ENCODE results near the gene YES1.

GRCh38 chr18:677145-677544 lies 134.9 kb downstream of the YES1 start:
- TF ChIP-seq CTCF (IDR thresholded peaks at IDR 0.05 in 4 of 5, conservative IDR thresholded peaks at IDR 0.05 in 1 of 5) (no peak), POLR2A (IDR thresholded peaks at IDR 0.05) (no peak)

Data from gastrocnemius medialis (tissue), 4 donors.